22Rv1 (cell line): Measurements from ENCODE around the gene MICAL1.

Experiments
- ZFX ChIP-seq: fragments of 450-650 bp; IDR thresholded peaks from 2 replicates; pipeline ENCODE4 v1.6.1; 2017; ENCODE audit warnings: antibody characterized with exemption, borderline replicate concordance
- TF ChIP-seq, protein P1 (sequence below): fragments of 450-650 bp; IDR thresholded peaks from 2 replicates; pipeline ENCODE4 v1.5.1; 2017; ENCODE audit warnings: mild to moderate bottlenecking

DNA sequence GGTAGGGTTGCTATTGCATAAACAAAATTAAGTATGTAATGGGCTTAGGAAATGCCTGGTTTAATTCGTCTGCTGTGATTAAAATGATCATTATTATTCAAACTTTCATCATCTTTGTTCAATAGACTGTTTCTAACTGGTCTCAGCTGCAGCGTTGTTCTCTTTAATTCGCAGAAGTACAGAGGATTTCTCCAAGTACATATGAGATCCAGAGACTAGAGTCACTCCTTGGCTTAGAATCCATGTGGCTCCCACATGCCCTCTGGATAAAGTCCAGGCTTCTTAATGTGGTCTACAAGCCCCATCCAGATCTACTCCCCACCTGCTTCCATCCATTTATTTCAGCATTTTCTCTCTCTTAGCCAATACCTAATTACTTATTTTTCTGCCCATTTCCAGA is 28.6 kb upstream of the MICAL1 start:
- no peak for TF ChIP-seq ZFX
- TF ChIP-seq, protein P1, sequence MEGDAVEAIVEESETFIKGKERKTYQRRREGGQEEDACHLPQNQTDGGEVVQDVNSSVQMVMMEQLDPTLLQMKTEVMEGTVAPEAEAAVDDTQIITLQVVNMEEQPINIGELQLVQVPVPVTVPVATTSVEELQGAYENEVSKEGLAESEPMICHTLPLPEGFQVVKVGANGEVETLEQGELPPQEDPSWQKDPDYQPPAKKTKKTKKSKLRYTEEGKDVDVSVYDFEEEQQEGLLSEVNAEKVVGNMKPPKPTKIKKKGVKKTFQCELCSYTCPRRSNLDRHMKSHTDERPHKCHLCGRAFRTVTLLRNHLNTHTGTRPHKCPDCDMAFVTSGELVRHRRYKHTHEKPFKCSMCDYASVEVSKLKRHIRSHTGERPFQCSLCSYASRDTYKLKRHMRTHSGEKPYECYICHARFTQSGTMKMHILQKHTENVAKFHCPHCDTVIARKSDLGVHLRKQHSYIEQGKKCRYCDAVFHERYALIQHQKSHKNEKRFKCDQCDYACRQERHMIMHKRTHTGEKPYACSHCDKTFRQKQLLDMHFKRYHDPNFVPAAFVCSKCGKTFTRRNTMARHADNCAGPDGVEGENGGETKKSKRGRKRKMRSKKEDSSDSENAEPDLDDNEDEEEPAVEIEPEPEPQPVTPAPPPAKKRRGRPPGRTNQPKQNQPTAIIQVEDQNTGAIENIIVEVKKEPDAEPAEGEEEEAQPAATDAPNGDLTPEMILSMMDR, result no peak
